Measurements from ENCODE around the gene D2HGDH.
"Not testable (repeated sequence)": the region's sequence is repeated elsewhere in the genome, so short reads cannot be mapped to it uniquely, and the experiment has no call there.

D2HGDH gene

GRCh38 chr2:241771286-241772062 is 37.0 kb downstream of the D2HGDH start:
- DNase-seq, result no peak

GRCh38 chr2:241772063-241772499 is 37.7 kb downstream of the D2HGDH start:
- no peak for DNase-seq

GRCh38 chr2:241773511-241774418 is 39.3 kb downstream of the D2HGDH start:
- peak; percentile 74 for DNase-seq

- no peak for DNase-seq
These were observed 40.2 kb downstream of the D2HGDH start for GRCh38 chr2:241774419-241775222.

GRCh38 chr2:241775223-241776177 is 41.1 kb downstream of the D2HGDH start:
- no peak for DNase-seq

- no peak for DNase-seq
These were observed 42.1 kb downstream of the D2HGDH start, which contains the start of gene GAL3ST2 for GRCh38 chr2:241776336-241777169. TSS of gene GAL3ST2 (plus strand) at chr2:241776822. CDS start at chr2:241776956, 134 bp downstream.

- no peak for DNase-seq
These were observed 42.8 kb downstream of the D2HGDH start for GRCh38 chr2:241777170-241777685.

- no peak for DNase-seq
These were observed 43.5 kb downstream of the D2HGDH start for GRCh38 chr2:241777686-241778627.

GRCh38 chr2:241780939-241781569 is 46.6 kb downstream of the D2HGDH start:
- no peak for DNase-seq

- not testable (repeated sequence) for DNase-seq
These were observed 47.6 kb downstream of the D2HGDH start for GRCh38 chr2:241782053-241782452.

- no peak for DNase-seq
These were observed 53.7 kb downstream of the D2HGDH start for GRCh38 chr2:241788135-241788534.

GRCh38 chr2:241788572-241788971 is 54.1 kb downstream of the D2HGDH start:
- DNase-seq, result no peak

GRCh38 chr2:241791385-241791784 is 57.0 kb downstream of the D2HGDH start:
- not testable (repeated sequence) for DNase-seq

- DNase-seq, result no peak
These were observed 59.0 kb downstream of the D2HGDH start for GRCh38 chr2:241793385-241793784.

GRCh38 chr2:241794250-241794823 is 59.9 kb downstream of the D2HGDH start:
- DNase-seq, result no peak

- DNase-seq, result no peak
These were observed 60.9 kb downstream of the D2HGDH start for GRCh38 chr2:241795021-241795999.

GRCh38 chr2:241796209-241796608 is 61.8 kb downstream of the D2HGDH start:
- DNase-seq, result no peak

All from SHP77 treated with DMSO at 0.1 percent for 48 hours (cell line).